Activated T-helper 2 cell treated with anti-CD3 and anti-CD28 coated beads, Interferon-gamma antibody, Interleukin-2, Interleukin-4, amounts not matched to agents 10 μg/mL and 5 μg/mL and 100 μg/mL, durations not matched to agents 14 hours and 24 hours and 36 hours (primary cell): ENCODE results near the gene ZFTA. TPM values are rescaled to one million over a fixed set of nuclear protein-coding genes. Genes with fewer than 3 reads are reported as not detected.

Experiments used
- DNase-seq: peaks from one replicate; pipeline ENCODE4 v3.0.0; 2021; ENCODE audit warnings: low spot score
- H3K27ac Mint-ChIP-seq: one replicate; pipeline ENCODE4 v1.8.0; 2021; ENCODE audit warnings: mixed read lengths
- H3K27me3 Mint-ChIP-seq: one replicate; pipeline ENCODE4 v1.8.0; 2021; ENCODE audit warnings: low read depth, mixed read lengths
- H3K36me3 Mint-ChIP-seq: one replicate; pipeline ENCODE4 v1.8.0; 2021; ENCODE audit warnings: low read depth, mixed read lengths
- H3K4me1 Mint-ChIP-seq: one replicate; pipeline ENCODE4 v1.8.0; 2021; ENCODE audit warnings: low read depth, mixed read lengths
- H3K4me3 Mint-ChIP-seq: one replicate; pipeline ENCODE4 v1.8.0; 2021; ENCODE audit warnings: low read depth, mild to moderate bottlenecking, moderate library complexity, mixed read lengths
- H3K9me3 Mint-ChIP-seq: one replicate; pipeline ENCODE4 v1.8.0; 2021; ENCODE audit warnings: mixed read lengths
- intact Hi-C: fragments of 100-400 bp; cut with micrococcal nuclease; formaldehyde crosslinking; loops from one replicate; pipeline ENCODE4 v1.15.1; 2023
- total RNA-seq: library from RNA; stranded (reverse); gene quantifications from 2 replicates; pipeline ENCODE4 v1.2.3, GENCODE V29; 2022

ZFTA gene
- total RNA-seq, 1 donor from 2014 or later = 7.0 TPM

- H3K4me3 Mint-ChIP-seq = no peak overlapping the region
- H3K27ac Mint-ChIP-seq = no peak overlapping the region
- H3K27me3 Mint-ChIP-seq = no peaks in the 10 kb centered on the region
- peaks cover 1% of the 10 kb centered on the region for H3K4me1 Mint-ChIP-seq
- no peak for DNase-seq
- intact Hi-C loops = no loop called here
- H3K36me3 Mint-ChIP-seq = peaks cover 8% of the 10 kb centered on the region
- H3K9me3 Mint-ChIP-seq = no peaks in the 10 kb centered on the region
Observed at GRCh38 chr11:63719987-63720386, 48.6 kb downstream of the ZFTA start.

GRCh38 chr11:63719001-63719400 lies 49.6 kb downstream of the ZFTA start:
- Mint-ChIP-seq H3K27ac (no peak overlapping the region), H3K36me3 (peaks cover 8% of the 10 kb centered on the region), H3K4me3 (no peak overlapping the region), H3K9me3 (no peaks in the 10 kb centered on the region), H3K27me3 (no peaks in the 10 kb centered on the region), H3K4me1 (peaks cover 1% of the 10 kb centered on the region)
- no peak for DNase-seq
- intact Hi-C loops = no loop called here

Other genes starting within 250 kb of the ZFTA start
- gene PLAAT4, start 232.0 kb downstream of the ZFTA start, total RNA-seq = 41.4 and 45.7 TPM in 2 replicates
- not detected in 2 replicates for gene PLAAT2, start 205.4 kb downstream of the ZFTA start, total RNA-seq
- gene PLAAT3, start 154.3 kb downstream of the ZFTA start, total RNA-seq = 15.2 and 17.3 TPM in 2 replicates
- gene ATL3, start 97.4 kb downstream of the ZFTA start, total RNA-seq = 38.6 and 38.8 TPM in 2 replicates
- 61.1 and 64.1 TPM in 2 replicates for gene RTN3, start 87.3 kb downstream of the ZFTA start, total RNA-seq
- gene SPINDOC, start 44.7 kb upstream of the ZFTA start, total RNA-seq = 67.0 and 69.2 TPM in 2 replicates
- 36.5 and 38.8 TPM in 2 replicates for gene MARK2, start 70.3 kb upstream of the ZFTA start, total RNA-seq
- gene RCOR2, start 148.4 kb upstream of the ZFTA start, total RNA-seq = 0.41 and 0.43 TPM in 2 replicates
- 29.9 and 30.3 TPM in 2 replicates for gene NAA40, start 170.2 kb upstream of the ZFTA start, total RNA-seq
- gene COX8A, start 205.8 kb upstream of the ZFTA start, total RNA-seq = 312 and 326 TPM in 2 replicates
- gene OTUB1, start 217.7 kb upstream of the ZFTA start, total RNA-seq = 107 and 110 TPM in 2 replicates